Smooth muscle cell (in vitro differentiated cells): ENCODE data around the gene ROBO1. TPM values are rescaled to one million over a fixed set of nuclear protein-coding genes. Genes with fewer than 3 reads are reported as not detected.

Experiments used
- DNase-seq: peaks from one replicate; lab custom pipeline; 2025; ENCODE audit not compliant: unreplicated experiment; lab: John Stamatoyannopoulos, UW
- H2AFZ ChIP-seq: fragments of 200-600 bp; sonication (generic); 2 replicates; pipeline ENCODE4 v1.6.0; 2016; ENCODE audit warnings: antibody characterized with exemption, low read depth, mild to moderate bottlenecking
- H3F3A ChIP-seq: fragments of 200-600 bp; sonication (generic); 2 replicates; pipeline ENCODE4 v1.6.0; 2017; ENCODE audit warnings: antibody characterized with exemption, low read depth
- H3K27ac ChIP-seq: fragments of 200-600 bp; sonication (generic); 2 replicates; pipeline ENCODE4 v1.5.1; 2016; ENCODE audit warnings: low read depth, mild to moderate bottlenecking
- H3K27me3 ChIP-seq: fragments of 200-600 bp; sonication (generic); 2 replicates; pipeline ENCODE4 v1.6.1; 2016; ENCODE audit warnings: low read depth, mild to moderate bottlenecking
- H3K36me3 ChIP-seq: fragments of 200-600 bp; sonication (generic); 2 replicates; pipeline ENCODE4 v1.5.1; 2016; ENCODE audit warnings: low read depth
- H3K4me1 ChIP-seq: fragments of 200-600 bp; sonication (generic); 2 replicates; pipeline ENCODE4 v1.5.1; 2016; ENCODE audit warnings: low read depth
- H3K4me2 ChIP-seq: fragments of 200-600 bp; sonication (generic); 2 replicates; pipeline ENCODE4 v1.6.0; 2016; ENCODE audit warnings: mild to moderate bottlenecking
- H3K4me3 ChIP-seq: fragments of 200-600 bp; sonication (generic); 2 replicates; pipeline ENCODE4 v1.5.1; 2016; ENCODE audit warnings: mild to moderate bottlenecking
- H3K79me2 ChIP-seq: fragments of 200-600 bp; sonication (generic); 2 replicates; pipeline ENCODE4 v1.6.0; 2016; ENCODE audit warnings: low read depth, mild to moderate bottlenecking
- H3K9ac ChIP-seq: fragments of 200-600 bp; sonication (generic); 2 replicates; pipeline ENCODE4 v1.6.0; 2016; ENCODE audit warnings: low read depth
- H3K9me3 ChIP-seq: fragments of 200-600 bp; sonication (generic); replicated peaks from 2 replicates; pipeline ENCODE4 v1.5.1; 2016; ENCODE audit warnings: low read depth
- H4K20me1 ChIP-seq: fragments of 200-600 bp; sonication (generic); 2 replicates; pipeline ENCODE4 v1.6.0; 2016; ENCODE audit warnings: low read depth
- WGBS: methylation state at CpG from one replicate; pipeline ENCODE4 v1.1.7; 2016; ENCODE audit warnings: low lambda C conversion rate; 5-methylcytosine and 5-hydroxymethylcytosine counted together
- polyA plus RNA-seq: library from polyadenylated mRNA; unstranded; fragments of >200 nt; fragmentation: Nextera tagmentation; extraction: Ambion mirVana; gene quantifications from 2 replicates; pipeline ENCODE4 v1.2.1, GENCODE V29; 2016
- total RNA-seq: library from RNA; depleted of rRNA; stranded (reverse); fragments of >200 nt; gene quantifications from 2 replicates; pipeline ENCODE4 v1.2.3, GENCODE V29; 2014
- TF ChIP-seq, protein P1 (sequence below): fragments of 200-600 bp; sonication (generic); IDR thresholded peaks from 2 replicates; pipeline ENCODE4 v1.5.1; 2017; ENCODE audit warnings: borderline replicate concordance, mild to moderate bottlenecking, antibody characterized with exemption; ENCODE audit not compliant: insufficient read depth, poor library complexity, severe bottlenecking

Gene ROBO1
- total and polyA plus RNA-seq, 2 experiments from 2014 or later = 30.5 to 79.5 TPM

- Histone ChIP-seq H3K4me2 (no peak overlapping the region), H3K4me1 (peaks cover 28% of the 10 kb centered on the region), H3K27me3 (no peaks in the 10 kb centered on the region), H4K20me1 (peaks cover 2% of the 10 kb centered on the region), H3K27ac (no peak overlapping the region), H3K36me3 (no peaks in the 10 kb centered on the region), H3K9ac (no peak overlapping the region), H3F3A (no peaks in the 10 kb centered on the region), H2AFZ (no peak overlapping the region), H3K79me2 (peaks cover under 1% of the 10 kb centered on the region), H3K9me3 (no peaks in the 10 kb centered on the region), H3K4me3 (no peak overlapping the region)
- no peak for DNase-seq
- TF ChIP-seq, protein P1, sequence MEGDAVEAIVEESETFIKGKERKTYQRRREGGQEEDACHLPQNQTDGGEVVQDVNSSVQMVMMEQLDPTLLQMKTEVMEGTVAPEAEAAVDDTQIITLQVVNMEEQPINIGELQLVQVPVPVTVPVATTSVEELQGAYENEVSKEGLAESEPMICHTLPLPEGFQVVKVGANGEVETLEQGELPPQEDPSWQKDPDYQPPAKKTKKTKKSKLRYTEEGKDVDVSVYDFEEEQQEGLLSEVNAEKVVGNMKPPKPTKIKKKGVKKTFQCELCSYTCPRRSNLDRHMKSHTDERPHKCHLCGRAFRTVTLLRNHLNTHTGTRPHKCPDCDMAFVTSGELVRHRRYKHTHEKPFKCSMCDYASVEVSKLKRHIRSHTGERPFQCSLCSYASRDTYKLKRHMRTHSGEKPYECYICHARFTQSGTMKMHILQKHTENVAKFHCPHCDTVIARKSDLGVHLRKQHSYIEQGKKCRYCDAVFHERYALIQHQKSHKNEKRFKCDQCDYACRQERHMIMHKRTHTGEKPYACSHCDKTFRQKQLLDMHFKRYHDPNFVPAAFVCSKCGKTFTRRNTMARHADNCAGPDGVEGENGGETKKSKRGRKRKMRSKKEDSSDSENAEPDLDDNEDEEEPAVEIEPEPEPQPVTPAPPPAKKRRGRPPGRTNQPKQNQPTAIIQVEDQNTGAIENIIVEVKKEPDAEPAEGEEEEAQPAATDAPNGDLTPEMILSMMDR = no peak
- WGBS = 71% methylated on average over 5 of the region's 5 CpGs
These were observed 1039.2 kb downstream of the ROBO1 start for GRCh38 chr3:78728406-78729145.

- no peaks in the 10 kb centered on the region for H3F3A ChIP-seq
- H2AFZ ChIP-seq = no peak overlapping the region
- no peak overlapping the region for H3K4me2 ChIP-seq
- H4K20me1 ChIP-seq = no peaks in the 10 kb centered on the region
- H3K4me1 ChIP-seq = peaks cover 35% of the 10 kb centered on the region
- H3K9ac ChIP-seq = no peak overlapping the region
- H3K9me3 ChIP-seq = no peaks in the 10 kb centered on the region
- WGBS = 82% methylated on average over 3 of the region's 3 CpGs
- TF ChIP-seq, protein P1 = no peak
- no peaks in the 10 kb centered on the region for H3K27me3 ChIP-seq
- no peak overlapping the region for H3K27ac ChIP-seq
- DNase-seq = no peak
- peaks cover 9% of the 10 kb centered on the region for H3K79me2 ChIP-seq
- H3K36me3 ChIP-seq = no peaks in the 10 kb centered on the region
- no peak overlapping the region for H3K4me3 ChIP-seq
These were observed 1041.3 kb downstream of the ROBO1 start for GRCh38 chr3:78726545-78726944.

DNA sequence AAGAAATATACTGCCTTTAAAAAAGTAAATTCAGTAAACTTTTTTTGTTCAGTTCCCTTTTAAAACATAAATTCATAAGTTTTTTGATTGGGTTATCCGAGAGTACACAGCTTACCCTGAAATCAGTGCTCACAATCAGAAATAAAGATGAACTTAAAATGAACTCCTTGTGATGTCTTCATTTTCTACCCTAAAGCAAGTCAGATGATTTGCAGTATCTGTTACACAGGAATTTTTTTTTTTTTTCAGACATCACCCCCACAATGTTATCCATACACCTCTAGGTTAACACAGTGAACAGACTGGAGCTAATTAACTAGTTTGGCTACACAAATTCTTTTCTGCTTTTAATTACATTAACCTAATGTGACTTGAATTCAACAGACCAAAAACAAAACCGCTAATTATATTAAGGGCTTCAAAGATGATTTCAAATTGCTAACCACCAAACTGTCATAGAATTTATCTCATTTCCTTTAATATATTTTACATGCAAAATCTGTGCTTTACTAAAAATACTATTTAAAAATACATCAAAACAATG is 1042.0 kb downstream of the ROBO1 start:
- Histone ChIP-seq H3K27ac (peak overlapping the region; percentile 26), H3K4me1 (peaks cover 35% of the 10 kb centered on the region), H2AFZ (no peak overlapping the region), H3K4me3 (no peak overlapping the region), H3F3A (no peaks in the 10 kb centered on the region), H3K4me2 (peak overlapping the region; percentile 5), H3K9ac (no peak overlapping the region), H3K9me3 (no peaks in the 10 kb centered on the region), H3K79me2 (peaks cover 9% of the 10 kb centered on the region), H3K27me3 (no peaks in the 10 kb centered on the region), H4K20me1 (no peaks in the 10 kb centered on the region), H3K36me3 (no peaks in the 10 kb centered on the region)
- TF ChIP-seq, protein P1 = no peak
- no peak for DNase-seq
- WGBS = 93% methylated on average over 2 of the region's 2 CpGs
